DMS114 treated with DMSO at 0.1 percent for 48 hours (cell line): ENCODE results near the gene CD1D.
A peak's percentile ranks its signal among the peaks of the same experiment; 100 is the strongest.
"Not testable (repeated sequence)": the region's sequence is repeated elsewhere in the genome, so short reads cannot be mapped to it uniquely, and the experiment has no call there.

Experiments used
- DNase-seq: peaks from one replicate; lab custom pipeline; 2025; ENCODE audit not compliant: unreplicated experiment; lab: John Stamatoyannopoulos, UW

Gene CD1D

DNA sequence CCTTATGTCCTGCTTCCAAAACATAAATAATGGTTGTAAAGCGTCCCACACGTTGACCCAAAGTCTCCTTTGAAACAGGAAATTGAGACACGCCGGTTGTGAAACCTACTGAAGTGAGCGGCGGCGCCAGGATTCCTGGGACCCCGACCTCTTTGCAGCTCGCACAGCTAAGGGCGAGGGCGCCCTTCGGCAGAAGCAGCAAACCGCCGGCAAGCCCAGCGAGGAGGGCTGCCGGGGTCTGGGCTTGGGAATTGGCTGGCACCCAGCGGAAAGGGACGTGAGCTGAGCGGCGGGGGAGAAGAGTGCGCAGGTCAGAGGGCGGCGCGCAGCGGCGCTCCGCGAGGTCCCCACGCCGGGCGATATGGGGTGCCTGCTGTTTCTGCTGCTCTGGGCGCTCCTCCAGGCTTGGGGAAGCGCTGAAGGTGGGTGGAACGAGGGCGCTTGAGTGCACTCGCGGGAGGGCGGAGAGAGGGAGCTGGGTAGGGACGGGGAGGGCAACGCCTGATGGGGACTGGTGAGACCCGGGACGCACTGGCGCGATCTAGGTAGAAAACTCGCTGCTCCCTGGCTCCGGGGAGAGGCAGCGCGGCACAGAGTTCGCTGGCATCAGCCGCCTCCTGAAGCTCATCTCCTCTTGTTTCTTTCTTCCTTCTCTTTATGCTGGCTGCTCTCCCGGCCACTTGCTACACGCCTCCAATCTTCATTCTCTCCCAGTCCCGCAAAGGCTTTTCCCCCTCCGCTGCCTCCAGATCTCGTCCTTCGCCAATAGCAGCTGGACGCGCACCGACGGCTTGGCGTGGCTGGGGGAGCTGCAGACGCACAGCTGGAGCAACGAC, at the start of gene CD1D:
CD1D (plus strand) TSS at position 155 of the 836 bp plus-strand sequence; CDS start at position 362, 207 bp downstream.
- no peak for DNase-seq

DNA sequence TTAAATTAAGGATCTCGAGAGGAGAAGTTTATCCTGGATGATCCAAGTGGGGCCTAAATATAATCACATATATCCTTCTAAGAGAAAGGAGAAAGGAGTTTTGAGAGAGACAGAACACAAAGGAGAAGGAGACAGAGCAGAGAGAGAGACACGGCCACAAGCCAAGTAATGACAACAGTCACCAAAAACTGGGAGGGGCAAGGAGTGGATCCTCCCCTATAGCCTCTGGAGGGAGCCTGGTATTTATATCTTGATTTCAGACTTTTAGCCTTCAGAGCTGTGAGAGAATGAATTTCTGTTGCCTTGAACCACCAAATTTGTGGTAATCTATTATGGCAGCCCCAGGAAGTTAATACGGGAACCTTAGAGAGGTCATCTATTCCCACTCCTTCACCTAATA, 49.5 kb upstream of the CD1D start:
- DNase-seq, result no peak

DNA sequence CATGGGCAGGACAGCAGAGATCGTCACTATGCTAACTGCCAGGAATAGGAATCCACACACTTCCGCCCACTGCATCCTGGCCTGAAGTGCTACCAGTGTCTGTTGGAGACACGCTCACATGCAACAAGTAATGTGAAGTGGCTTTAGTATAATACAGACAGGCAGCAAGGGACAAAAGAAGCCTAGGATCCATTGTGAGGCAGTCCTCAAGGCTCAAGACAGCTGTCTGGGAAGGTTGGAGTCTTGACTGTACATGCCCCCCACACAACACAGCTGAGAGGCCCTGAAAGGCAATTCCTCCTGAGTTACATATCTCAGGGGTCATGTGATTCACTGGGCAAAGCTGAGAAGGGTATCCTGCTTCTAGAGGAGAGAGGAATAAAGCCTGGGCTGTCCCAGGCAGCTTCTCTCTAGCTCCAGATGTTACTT, 39.9 kb upstream of the CD1D start:
- no peak for DNase-seq

DNA sequence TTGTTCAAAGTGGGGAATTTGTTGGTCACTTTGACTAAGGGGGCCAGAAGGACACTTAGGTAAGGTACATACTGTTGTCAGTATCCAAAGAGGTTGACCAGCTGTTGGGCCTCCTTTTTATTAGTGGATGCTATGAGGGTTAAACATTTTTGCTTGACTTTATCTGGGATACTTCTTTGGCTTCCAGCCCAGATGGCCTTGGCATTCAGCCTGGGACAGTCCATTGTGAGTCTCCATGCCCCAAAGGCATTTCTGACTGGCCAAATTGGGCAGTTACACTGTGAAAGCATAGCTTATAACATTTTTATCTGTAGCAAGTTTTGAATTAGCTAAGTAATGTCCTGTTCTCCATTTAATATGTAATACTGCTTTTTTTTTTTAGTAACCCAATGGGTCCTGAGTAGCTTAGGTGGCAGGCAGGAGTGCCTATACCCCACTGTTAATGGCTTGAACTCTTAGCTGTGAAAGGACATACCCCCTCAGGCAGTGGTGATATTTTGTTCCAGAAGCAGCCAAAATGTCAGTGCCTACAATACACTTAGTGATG, 35.4 kb upstream of the CD1D start:
- no peak for DNase-seq

DNA sequence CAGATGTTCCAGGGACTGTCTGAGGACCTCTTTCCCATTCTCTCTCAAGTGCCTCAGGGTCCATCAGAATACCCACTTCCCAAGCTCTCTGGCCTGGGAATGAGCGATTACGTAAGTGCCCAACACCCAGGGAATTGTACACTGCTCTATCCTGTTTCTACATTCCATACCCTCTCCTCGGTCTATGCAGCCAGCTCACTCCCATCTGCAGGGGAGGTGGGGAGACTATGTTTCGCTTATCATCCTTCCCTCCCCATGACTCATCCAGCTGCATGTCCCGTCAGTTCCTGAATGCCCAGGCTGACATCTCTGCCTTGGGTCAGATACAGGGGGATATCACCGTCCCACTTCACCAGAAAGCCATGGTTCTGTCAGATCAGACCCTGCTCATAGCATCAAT, 34.5 kb upstream of the CD1D start:
- no peak for DNase-seq

DNA sequence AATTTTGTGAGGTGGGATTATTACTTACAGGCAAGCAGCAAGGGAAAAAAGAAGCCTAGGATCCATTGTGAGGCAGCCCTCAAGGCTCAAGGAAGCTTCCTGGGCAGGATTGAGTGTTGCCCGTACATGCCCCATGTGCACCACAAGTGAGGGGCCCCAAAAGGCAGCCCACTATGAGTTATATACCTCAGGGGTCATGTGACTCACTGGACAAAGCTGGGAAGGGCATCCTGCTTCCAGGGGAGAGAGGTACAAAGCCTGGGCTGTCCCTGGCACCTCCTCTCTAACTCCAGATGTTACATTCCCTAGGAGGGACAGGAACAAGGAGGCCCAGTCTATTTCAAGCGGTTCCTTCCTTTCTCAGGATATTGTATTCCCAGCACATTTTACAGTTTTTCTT, 34.0 kb upstream of the CD1D start:
- DNase-seq, result no peak

DNA sequence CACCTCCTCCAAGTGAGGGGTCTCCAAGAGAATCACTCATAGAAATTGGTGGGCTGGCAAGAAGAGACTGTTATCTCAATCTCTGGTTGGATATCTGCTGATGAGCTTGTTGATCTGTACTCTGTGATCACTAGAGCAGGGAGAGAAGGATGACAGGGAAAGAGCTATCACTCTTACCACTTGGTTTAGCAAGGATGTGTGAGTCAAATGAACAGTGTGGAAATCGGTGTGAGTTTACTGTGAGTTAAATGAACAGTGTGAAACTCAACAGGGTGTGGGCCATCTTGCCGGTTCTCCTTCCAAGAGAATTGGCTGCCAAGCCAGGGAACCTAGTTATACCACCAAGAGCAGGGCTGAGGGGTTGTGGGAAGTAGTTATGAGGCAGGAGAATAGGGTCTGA, 33.3 kb upstream of the CD1D start:
- no peak for DNase-seq

DNA sequence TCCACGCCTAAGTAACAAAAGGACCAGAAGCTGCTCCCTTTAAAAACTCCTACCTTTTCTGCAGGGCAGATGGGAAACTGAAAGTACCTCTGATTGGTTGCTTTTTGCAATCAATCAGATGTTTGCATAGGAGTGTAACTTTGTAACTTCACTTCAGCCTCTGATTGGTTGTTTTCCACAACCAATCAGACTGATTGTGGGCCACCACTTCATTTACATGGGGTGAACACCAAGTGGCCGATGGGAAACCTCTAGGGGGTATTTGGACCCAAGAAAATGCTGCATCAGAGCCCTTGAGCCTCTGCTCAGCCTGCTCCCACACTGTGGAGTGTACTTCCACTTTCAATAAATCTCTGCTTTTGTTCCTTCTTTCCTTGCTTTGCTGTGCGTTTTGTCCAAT, 32.8 kb upstream of the CD1D start:
- DNase-seq, result no peak

DNA sequence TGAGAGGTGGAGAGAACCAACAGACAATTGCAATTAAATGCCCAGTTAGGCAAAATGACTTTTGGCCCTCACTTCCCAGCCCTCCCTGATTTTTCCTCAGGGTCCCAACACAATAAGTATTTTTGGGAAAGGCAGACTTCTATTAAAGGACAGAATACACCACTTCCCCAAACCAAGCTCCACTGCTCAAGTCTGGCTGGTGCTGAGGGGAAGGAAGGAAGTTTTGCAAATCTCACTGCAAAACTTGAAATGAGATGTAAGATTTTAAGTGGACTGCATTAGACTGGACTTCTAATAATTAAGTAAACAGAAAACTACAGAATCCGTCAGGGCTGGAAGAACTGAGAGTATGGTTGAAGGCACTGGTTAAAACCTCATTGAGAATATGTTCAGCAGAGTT, 32.2 kb upstream of the CD1D start:
- no peak for DNase-seq

DNA sequence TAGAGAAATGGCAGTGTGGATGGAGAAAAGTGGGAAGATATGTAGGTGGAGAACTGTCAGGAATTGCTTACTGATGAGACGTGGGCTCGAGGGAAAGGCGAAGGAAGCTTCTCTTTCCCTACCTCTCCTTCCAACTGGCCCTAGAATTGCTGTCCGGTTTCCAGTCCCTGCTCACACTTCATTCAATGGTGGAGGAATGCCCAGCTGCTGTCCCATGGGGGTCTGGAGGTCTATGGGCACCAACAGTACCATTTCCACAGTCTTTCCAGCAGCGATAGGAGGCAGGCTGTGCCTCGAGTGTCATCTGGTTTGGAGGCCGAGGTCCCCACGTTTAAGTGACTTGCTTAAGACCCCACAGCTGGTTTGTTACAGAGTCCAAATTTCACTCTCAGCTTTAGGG, 31.5 kb upstream of the CD1D start:
- DNase-seq, result no peak

DNA sequence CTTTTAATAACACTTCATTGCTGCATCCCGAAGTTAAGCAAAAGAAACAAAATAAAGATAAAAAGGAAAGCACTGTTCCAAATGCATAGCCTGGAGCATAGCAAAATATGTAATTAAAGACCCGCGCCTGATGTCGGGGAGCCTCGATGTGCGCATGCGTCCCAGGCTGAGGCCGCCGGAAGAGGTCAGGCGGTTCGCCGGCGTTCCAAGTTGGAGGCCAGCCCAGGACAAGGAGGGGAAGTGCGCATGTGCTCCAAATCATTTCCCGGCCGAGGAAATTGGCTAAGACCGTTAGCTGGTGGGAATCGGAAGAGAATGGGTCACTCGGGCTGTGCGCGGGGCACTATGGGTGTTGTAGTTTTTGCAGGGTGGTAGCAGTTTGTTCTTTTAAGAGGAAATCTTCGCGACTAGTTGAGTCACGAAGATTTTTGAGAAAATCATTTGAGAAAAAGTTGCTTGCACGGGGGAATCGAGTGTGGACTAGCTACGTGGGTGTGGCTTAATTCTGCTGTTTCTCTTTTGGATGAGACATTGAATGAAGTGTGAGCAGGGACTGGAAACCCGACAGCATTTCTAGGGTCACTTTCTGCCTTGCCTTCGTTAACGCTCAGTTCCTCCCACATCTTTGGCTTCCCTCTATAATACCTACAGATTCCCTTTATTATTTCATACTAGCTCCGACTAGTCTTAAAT, 31.0 kb upstream of the CD1D start:
- peak; percentile 98 for DNase-seq

DNA sequence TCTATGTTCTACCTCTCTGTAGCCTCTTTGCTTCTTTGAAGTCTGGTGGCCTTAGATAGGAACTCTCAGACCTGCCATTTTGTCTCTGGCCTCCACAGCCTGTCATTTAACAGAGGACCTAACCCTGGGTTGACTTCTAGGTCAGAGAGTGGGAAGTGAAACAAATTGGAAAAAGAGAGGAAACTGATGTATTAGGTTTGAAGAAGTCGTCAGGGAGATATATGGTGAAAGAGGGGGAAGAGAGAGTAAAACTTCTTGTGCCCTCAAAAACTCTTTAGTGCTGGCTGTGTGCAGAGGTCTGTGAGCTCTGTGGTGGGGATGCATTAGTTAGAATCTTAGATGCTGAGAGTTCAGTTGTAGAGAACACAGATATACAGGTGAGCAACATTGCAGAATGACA, 30.2 kb upstream of the CD1D start:
- no peak for DNase-seq

DNA sequence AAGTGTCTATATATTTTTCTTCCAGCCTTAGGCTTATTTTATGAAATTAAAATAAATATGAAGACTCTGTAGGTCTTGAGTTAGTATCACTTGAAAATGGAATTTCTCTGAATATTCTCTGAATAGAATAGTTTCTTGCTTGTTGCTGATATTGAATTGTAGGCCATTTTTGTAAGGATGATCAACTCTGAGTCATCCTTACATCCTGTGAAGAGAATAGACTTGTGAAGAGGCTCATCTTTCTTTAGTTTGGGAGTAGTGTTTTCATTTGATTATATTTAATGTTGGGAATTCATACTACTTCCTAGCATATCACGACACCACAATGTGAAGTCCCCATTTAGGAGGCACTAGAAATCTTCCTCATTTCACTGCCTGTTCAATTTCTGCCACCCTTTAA, 27.5 kb upstream of the CD1D start:
- DNase-seq, result no peak

DNA sequence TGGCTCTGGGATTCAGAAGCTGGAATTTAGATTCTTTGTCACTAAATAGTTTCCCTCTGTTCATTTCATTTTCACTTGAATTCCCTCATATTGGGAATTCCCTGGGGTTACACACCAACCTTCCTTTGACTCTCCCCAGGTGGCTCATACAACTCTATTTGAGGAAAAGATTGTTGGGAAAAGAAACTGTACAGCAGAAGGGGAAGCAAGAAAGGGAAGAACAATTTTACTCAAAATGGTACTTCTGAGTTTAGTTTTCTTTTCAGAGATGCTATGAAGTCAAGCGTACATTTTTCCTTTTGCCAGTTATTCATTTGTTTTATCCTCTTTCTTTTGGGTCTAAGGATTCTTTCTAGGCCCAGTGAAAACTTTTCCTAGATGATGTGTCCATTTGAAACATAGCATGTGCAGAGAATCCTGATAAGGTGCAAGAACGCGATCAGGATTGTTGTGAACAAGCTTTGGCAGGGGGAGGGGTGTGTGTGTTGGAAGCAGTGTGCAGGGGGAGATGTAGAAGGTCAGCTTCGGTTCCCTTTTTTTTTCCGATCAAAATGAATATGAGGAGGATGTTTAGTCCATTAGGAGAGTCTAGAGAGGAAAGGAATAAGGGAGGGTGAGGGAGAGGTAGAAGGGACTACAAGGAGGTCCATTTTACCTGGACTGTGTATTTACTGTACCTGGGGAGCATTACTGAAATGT, 26.8 kb upstream of the CD1D start:
- no peak for DNase-seq

DNA sequence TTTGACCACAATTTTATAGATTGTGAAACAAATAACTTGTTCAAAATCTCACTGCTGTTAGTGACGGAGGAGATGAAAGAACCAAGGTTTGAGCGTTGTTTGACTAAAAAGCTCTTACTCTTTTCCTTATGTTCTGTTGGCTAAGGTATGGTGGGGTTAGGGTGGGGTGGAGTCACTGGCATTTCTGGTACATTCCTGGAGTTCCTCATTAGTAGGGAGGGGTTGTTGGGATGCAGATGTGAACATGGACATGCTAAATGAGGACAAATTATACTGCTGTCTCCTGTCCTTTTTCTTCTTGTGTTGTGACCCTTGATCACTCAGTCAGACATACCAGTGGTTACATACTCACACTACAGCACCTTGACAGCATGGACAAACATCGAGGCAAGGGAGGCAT, 26.2 kb upstream of the CD1D start:
- DNase-seq, result no peak

DNA sequence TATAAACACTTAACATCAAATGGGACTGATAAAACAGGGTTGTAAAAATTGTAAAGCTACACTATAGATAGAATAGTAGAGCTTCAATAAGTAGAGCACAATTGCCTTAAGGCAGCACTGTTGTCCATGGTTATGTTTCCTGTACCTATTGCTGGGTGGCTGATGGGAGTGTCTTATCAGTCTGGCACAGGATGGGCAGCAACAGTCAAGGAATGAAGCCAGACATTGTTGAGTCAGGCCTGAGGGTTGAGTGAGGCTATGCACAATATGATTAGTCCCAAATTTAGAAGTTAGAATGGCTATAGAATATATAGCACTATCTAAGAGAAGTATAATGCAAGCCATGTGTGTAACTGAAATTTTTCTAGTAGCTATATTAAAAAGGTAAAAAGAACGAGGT, 25.0 kb upstream of the CD1D start:
- DNase-seq, result no peak

DNA sequence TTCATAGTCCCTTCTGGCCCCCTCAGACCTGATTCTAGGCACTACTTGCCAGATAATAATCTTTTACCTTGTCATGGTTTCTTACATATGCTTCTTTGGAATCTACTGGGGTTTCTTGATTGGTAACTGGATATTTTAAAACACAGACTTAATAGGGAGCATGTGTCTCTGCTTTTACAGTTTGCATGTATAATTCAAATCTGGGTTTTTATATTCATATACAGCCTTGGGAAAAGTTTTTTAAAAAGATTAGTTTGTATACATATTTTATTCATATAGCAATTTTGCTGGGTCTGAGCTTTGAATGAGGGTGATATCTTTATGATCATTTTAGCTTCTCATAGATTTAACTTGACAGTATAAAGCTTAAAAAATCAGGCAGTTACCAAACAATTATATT, 21.1 kb upstream of the CD1D start:
- no peak for DNase-seq

DNA sequence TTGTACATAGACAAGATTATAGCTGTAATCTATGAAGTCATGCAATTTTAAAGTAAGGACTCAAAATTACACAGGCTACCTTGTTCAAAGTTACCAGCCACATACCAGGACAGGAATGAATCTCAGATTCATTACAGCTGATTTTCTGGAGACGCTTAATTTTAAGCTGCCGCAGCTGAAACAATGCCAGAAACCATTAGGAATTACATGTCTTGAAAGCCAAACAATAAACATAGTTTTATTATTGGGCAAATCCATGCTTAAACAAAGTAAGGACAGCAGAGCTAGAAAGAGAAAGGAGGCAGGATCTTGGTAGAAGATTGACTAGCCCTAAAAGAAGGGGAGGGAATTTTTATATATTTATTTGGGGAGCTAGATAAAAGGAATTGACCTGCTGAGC, 19.2 kb upstream of the CD1D start:
- no peak for DNase-seq

DNA sequence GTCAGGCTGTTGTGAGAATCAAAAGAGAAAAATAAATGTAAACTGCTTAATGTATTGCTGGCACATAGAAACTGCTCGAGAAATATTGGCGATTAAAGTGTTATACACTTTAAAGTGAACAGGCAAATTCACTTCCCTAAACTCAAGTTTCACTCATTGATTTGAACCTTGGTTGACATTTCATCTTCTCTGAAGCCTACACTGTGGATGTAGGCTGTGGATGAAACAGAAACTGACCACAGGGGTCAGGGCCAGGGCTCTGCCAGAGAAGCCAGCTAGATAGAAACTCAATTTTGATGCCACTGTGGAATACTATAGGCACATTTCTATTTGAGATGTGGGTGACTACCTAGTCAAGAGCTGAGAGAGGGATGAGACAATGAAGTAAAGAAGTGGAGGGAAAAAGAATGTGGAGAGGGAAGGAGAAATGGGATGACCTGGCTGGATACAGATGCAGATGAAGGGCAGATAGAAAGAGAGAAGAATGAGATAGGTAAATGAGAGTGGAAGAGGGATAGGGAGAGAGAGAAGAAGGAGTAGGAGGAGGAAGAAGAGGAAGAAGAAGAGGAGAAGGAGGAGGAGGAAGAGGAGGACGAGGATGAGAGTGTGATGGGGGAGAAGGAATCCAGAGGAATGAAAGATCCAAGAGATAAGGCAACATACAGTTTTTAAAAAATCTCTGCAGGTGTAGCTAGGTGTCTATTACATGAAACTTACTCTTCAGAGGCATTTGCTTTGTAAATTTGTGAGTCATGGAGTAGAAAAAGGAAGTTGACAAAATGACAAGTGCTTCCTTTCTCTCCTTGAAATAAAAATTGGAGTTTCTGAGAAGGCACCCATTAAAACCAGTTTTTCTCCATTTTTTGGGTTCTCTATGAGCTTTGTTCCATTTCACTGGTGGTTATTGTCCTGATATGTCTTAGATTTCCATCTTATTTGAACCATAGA, 17.4 kb upstream of the CD1D start:
- DNase-seq, result no peak

DNA sequence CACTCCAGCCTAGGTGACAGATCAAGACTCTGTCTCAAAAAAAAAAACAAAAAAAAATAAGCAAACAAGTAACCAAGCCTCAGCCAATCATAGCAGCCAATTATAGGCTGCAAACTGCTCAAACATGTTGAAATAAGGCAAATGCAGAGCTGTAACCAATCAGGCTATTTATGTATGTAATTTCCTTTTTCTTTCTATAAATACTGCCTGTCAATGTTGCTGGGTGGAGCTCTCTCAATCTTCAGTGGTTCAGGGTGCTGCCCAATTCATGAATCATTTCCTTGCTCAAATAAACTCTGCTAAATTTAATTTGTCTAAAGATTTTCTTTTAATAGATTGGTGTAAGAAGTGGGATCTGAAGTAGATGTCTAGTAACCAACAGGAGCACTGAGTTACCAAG, 11.6 kb upstream of the CD1D start:
- no peak for DNase-seq

DNA sequence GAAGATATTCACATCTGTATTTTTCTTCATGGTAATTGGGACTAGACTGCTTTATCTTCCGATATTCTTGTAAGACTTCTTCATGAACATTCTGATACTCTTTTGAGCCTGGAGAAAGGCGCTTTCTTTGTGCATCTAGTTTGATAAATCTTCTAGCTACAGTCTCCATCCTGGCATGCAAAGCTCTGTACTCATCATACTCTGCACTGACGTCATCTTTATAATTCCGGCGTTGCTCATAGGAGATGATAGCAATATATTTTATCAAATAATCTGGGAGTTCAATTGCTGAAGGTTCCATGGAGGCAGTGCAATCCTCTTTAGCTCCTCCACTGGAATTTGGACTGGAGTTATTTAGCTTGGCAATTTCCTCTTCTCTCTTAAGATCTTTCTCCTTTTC, 4.8 kb upstream of the CD1D start:
- not testable (repeated sequence) for DNase-seq
